HepG2 (cell line): ENCODE results near the gene SYNGR2. TPM values are rescaled to one million over a fixed set of nuclear protein-coding genes. Genes with fewer than 3 reads are reported as not detected.

ENCODE experiments used
- ATAC-seq: fragments of 200-7000 bp; cut with Tn5 transposase; 3 replicates; pipeline ENCODE4 v1.9.1; 2020; ENCODE audit warnings: mild to moderate bottlenecking, moderate library complexity
- BruUV-seq: library from RNA; stranded (reverse); fragments of 400-500 nt; replicated peaks from 2 replicates; lab custom pipeline; 2021; lab: Mats Ljungman, UMichigan
- CTCF ChIA-PET: fragments of 300-600 bp; formaldehyde crosslinking; extraction: SDS; loops from one replicate; lab custom pipeline; 2021; ENCODE audit warnings: low total read pairs, inconsistent platforms, low intra/inter-chr PET ratio; lab: Yijun Ruan, JAX
- POLR2A ChIA-PET: fragments of 350-600 bp; sonication (Branson Sonifier 250); formaldehyde crosslinking; loops from one replicate; lab custom pipeline; 2020; ENCODE audit warnings: antibody characterized with exemption, inconsistent platforms; lab: Yijun Ruan, JAX
- DNase-seq: peaks from one replicate; pipeline ENCODE4 v3.0.0-alpha.2; 2015; ENCODE audit warnings: low spot score
- FAIRE-seq: peaks from 3 replicates; lab custom pipeline; 2011; peaks lifted over from hg19 to GRCh38; lab: Jason Lieb, UNC
- H2AFZ ChIP-seq: one replicate; pipeline ENCODE4 v1.6.1; 2011; ENCODE audit warnings: low read length, inconsistent platforms
- H3K27ac ChIP-seq: fragments of 300-600 bp; 3 replicates; pipeline ENCODE4 v1.8.0; 2011; ENCODE audit warnings: mixed run types, mild to moderate bottlenecking, mixed read lengths, low read length, inconsistent platforms; ENCODE audit not compliant: insufficient read depth; ENCODE audit errors: extremely low read length
- H3K27me3 ChIP-seq, 2 experiments: fragments of 200-600 bp in 1 of 2; 2 replicates in 1 of 2; 3 replicates in 1 of 2; pipeline versions ENCODE4 v1.6.0 to v1.8.0; 2011; ENCODE audit warnings: low read length in 2 of 2, mild to moderate bottlenecking in 2 of 2, moderate library complexity in 2 of 2, inconsistent platforms in 1 of 2; ENCODE audit not compliant: insufficient read depth in 2 of 2, control insufficient read depth in 1 of 2
- H3K36me3 ChIP-seq, 2 experiments: fragments of 200-600 bp in 1 of 2; replicated peaks in 1 of 2; 2 replicates in 1 of 2; 3 replicates in 1 of 2; pipeline versions ENCODE4 v1.5.1 to v1.8.0; 2011; ENCODE audit warnings: low read length in 2 of 2, inconsistent platforms in 1 of 2; ENCODE audit not compliant: insufficient read depth in 2 of 2, control insufficient read depth in 1 of 2
- H3K4me1 ChIP-seq: 2 replicates; pipeline ENCODE4 v1.5.1; 2012; ENCODE audit warnings: low read length, inconsistent platforms; ENCODE audit not compliant: insufficient read depth
- H3K4me2 ChIP-seq: 2 replicates; pipeline ENCODE4 v1.6.0; 2011; ENCODE audit warnings: low read depth, low read length, inconsistent platforms
- H3K4me3 ChIP-seq, 3 experiments: fragments of 200-600 bp in 1 of 3; sonication (generic), shearing (Covaris generic) in 1 of 3; replicated peaks in 1 of 3; 2 replicates each; pipeline ENCODE4 v1.5.1; 2011 to 2016; ENCODE audit warnings: low read length in 3 of 3, inconsistent platforms in 2 of 3, low read depth in 2 of 3, mild to moderate bottlenecking in 2 of 3, control low read depth in 1 of 3, mixed read lengths in 1 of 3; ENCODE audit not compliant: insufficient read depth in 1 of 3
- H3K79me2 ChIP-seq: one replicate; pipeline ENCODE4 v1.6.1; 2011; ENCODE audit warnings: low read length, inconsistent platforms; ENCODE audit not compliant: insufficient read depth
- H3K9ac ChIP-seq: 2 replicates; pipeline ENCODE4 v1.6.0; 2011; ENCODE audit warnings: mild to moderate bottlenecking, low read depth, low read length, inconsistent platforms; ENCODE audit not compliant: insufficient read depth
- H3K9me3 ChIP-seq: 2 replicates; pipeline ENCODE4 v1.5.1; 2012; ENCODE audit warnings: mild to moderate bottlenecking, low read length
- H4K20me1 ChIP-seq: 2 replicates; pipeline ENCODE4 v1.6.0; 2011; ENCODE audit warnings: inconsistent platforms, mild to moderate bottlenecking, low read length, moderate library complexity; ENCODE audit not compliant: insufficient read depth
- ARNTL ChIP-seq: sonication (generic); formaldehyde crosslinking; IDR thresholded peaks from 2 replicates; pipeline ENCODE4 v1.4.0; 2020; ENCODE audit warnings: mild to moderate bottlenecking, missing genetic modification reagents
- BRF2 ChIP-seq: sonication (generic); formaldehyde crosslinking; IDR thresholded peaks from 2 replicates; pipeline ENCODE4 v1.8.1; 2022; ENCODE audit warnings: mild to moderate bottlenecking, missing genetic modification reagents
- FOXK1 ChIP-seq: sonication (generic); formaldehyde crosslinking; IDR thresholded peaks from 2 replicates; pipeline ENCODE4 v1.4.0; 2020; ENCODE audit warnings: low read depth, missing genetic modification reagents, borderline replicate concordance
- HES4 ChIP-seq: sonication (generic); formaldehyde crosslinking; IDR thresholded peaks from 2 replicates; pipeline ENCODE4 v1.9.0; 2021; ENCODE audit warnings: mild to moderate bottlenecking, missing genetic modification reagents, borderline replicate concordance
- IRF9 ChIP-seq: sonication (generic); formaldehyde crosslinking; IDR thresholded peaks from 2 replicates; pipeline ENCODE4 v1.8.0; 2022; ENCODE audit warnings: missing genetic modification reagents, mild to moderate bottlenecking, borderline replicate concordance
- KDM2A ChIP-seq: sonication (generic); formaldehyde crosslinking; IDR thresholded peaks from 2 replicates; pipeline ENCODE4 v1.4.0; 2020; ENCODE audit warnings: low read depth, missing genetic modification reagents, borderline replicate concordance
- KMT2A ChIP-seq: sonication (generic); formaldehyde crosslinking; IDR thresholded peaks from 2 replicates; pipeline ENCODE4 v1.4.0; 2020; ENCODE audit warnings: missing genetic modification reagents
- MEIS1 ChIP-seq: sonication (generic); formaldehyde crosslinking; IDR thresholded peaks from 2 replicates; pipeline ENCODE4 v1.9.0; 2021; ENCODE audit warnings: mild to moderate bottlenecking, missing genetic modification reagents, moderate library complexity, borderline replicate concordance
- PAWR ChIP-seq: sonication (generic); formaldehyde crosslinking; IDR thresholded peaks from 2 replicates; pipeline ENCODE4 v1.4.0; 2020; ENCODE audit warnings: missing genetic modification reagents, mild to moderate bottlenecking, borderline replicate concordance
- ZBTB37 ChIP-seq: sonication (generic); formaldehyde crosslinking; IDR thresholded peaks from 2 replicates; pipeline ENCODE4 v1.4.0; 2020; ENCODE audit warnings: mild to moderate bottlenecking, missing genetic modification reagents
- ZNF501 ChIP-seq: sonication (generic); formaldehyde crosslinking; IDR thresholded peaks from 2 replicates; pipeline ENCODE4 v1.5.1; 2020; ENCODE audit warnings: mild to moderate bottlenecking, moderate library complexity, missing genetic modification reagents
- ZSCAN29 ChIP-seq: sonication (generic); formaldehyde crosslinking; conservative IDR thresholded peaks from 2 replicates; pipeline ENCODE4 v1.4.0; 2020; ENCODE audit warnings: mild to moderate bottlenecking, missing genetic modification reagents
- WGBS: methylation state at CpG from one replicate; pipeline ENCODE4 v1.1.6; 2017; ENCODE audit warnings: low lambda C conversion rate; 5-methylcytosine and 5-hydroxymethylcytosine counted together
- in situ Hi-C: cut with HindIII; loops from 2 replicates; pipeline ENCODE4 v1.10.0; 2017; ENCODE audit warnings: low pct_unique_long_range_greater_than_20kb; ENCODE audit not compliant: extremely low pct_ligation_motif_present
- intact Hi-C: fragments of 100-400 bp; cut with micrococcal nuclease; formaldehyde crosslinking; loops from one replicate; pipeline ENCODE4 v1.10.0; 2022; ENCODE audit not compliant: unreplicated experiment
- polyA plus RNA-seq, 8 experiments: library from polyadenylated mRNA; depleted of rRNA in 3 of 8; stranded (reverse) in 7 of 8; unstranded in 1 of 8; fragments of >200 nt; fragmentation: Illumina TruSeq in 4 of 8; extraction: Trizol in 4 of 8; gene quantifications; 2 replicates each; pipeline versions ENCODE4 v1.2.1 to v1.2.3, GENCODE V29; 2011 to 2016; ENCODE audit warnings: low read depth in 4 of 8, missing spikeins in 1 of 8, mixed read lengths in 1 of 8; ENCODE audit not compliant: insufficient read depth in 1 of 8
- total RNA-seq, 5 experiments: library from RNA; depleted of rRNA; stranded (reverse); fragments of >200 nt; fragmentation: Illumina TruSeq; extraction: Trizol; gene quantifications; 2 replicates each; pipeline ENCODE4 v1.2.3, GENCODE V29; 2016; ENCODE audit warnings: low read depth in 1 of 5
- TF ChIP-seq, protein P1 (sequence below): sonication (generic); formaldehyde crosslinking; IDR thresholded peaks from 2 replicates; pipeline ENCODE4 v1.4.0; 2020; ENCODE audit warnings: missing genetic modification reagents

The SYNGR2 gene
- total and polyA plus RNA-seq, 2 of the 13 experiments (the other 11 are each of a cell fraction or from before 2014, with no cell fraction given), result 46.7 to 170 TPM

DNA sequence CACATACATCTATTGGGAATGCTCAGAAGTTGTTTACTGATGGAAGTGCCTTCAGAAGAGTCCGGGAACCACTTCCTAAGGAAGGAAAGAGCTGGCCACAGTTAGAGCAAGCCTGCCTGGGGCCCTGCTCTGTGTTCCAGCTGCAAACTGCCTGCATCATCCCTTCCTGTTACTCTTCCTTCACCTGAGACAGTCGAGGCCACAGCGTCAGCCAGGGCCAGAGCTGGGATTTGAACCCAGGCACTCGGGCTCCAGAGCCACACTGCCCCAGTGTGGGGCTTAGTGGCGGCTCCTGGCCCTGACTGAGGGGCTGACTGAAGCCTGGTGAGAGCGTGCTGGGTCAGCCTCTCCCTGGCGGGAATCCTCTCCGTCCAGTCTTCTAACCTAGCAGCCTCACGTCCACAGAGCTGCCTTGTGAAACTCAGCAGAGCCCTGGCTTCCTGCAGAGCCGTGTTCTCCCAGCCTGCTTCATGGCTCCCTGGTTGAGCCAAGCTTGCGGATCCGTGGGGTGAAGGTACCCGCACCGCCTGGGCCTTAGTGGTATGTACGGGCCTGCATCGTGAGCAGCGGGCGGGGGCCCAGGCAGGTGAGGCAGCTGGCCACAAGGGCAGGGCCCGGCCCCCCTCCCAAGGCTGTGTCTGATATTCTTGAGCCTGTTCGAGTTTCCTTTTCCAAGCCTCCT is 26.8 kb upstream of the SYNGR2 start:
- no peak overlapping the region; a peak in 1 of 6 replicates for H3K4me3 ChIP-seq
- POLR2A ChIA-PET, result interaction anchor here (0.6 to 1.4 kb wide), 5 partner anchors 10 to 110 kb away, joined by 3 to 11 read pairs (median 3); partner anchors contain the start of genes AFMID and TMC6
- no peak overlapping the region for H3K27ac ChIP-seq
- H3K4me2 ChIP-seq, result peak overlapping the region; percentile 28; the same call in 1 of the 2 replicates
- CTCF ChIA-PET, result no interaction called here
- peaks cover 7 to 26% of the 10 kb centered on the region in 2 experiments; a peak in 4 of 5 replicates for H3K27me3 ChIP-seq
- FAIRE-seq (no peak), DNase-seq (no peak), ATAC-seq (no peak)
- intact Hi-C loops, result loop anchor here (1.0 to 5.0 kb wide), 4 partner anchors 18 to 786 kb away; partner anchors contain the start of genes SYNGR2, TIMP2 and USP36
- H2AFZ ChIP-seq, result no peak overlapping the region
- in situ Hi-C loops, result no loop called here
- no peaks in the 10 kb centered on the region for H3K9me3 ChIP-seq
- no peaks in the 10 kb centered on the region for H3K79me2 ChIP-seq
- 26% methylated on average over 14 of the region's 20 CpGs for WGBS
- no peak overlapping the region for H3K9ac ChIP-seq
- H4K20me1 ChIP-seq, result no peaks in the 10 kb centered on the region
- H3K36me3 ChIP-seq, result no peaks in the 10 kb centered on the region
- no TSS peak for BruUV-seq
- peaks cover 90% of the 10 kb centered on the region for H3K4me1 ChIP-seq
- TF ChIP-seq ZBTB37 (CRISPR knock-in tag) (no peak), KDM2A (CRISPR knock-in tag) (peak; percentile 27; the same call in 1 of the 2 replicates), MEIS1 (CRISPR knock-in tag) (0 out of 2 replicates have a peak, but pooled peaks have one; percentile 49), ZNF501 (CRISPR knock-in tag) (0 out of 2 replicates have a peak, but pooled peaks have one; percentile 32), FOXK1 (CRISPR knock-in tag) (no peak), HES4 (CRISPR knock-in tag) (0 out of 2 replicates have a peak, but pooled peaks have one; percentile 35), ZSCAN29 (CRISPR knock-in tag) (no peak), IRF9 (peak; percentile 74; the same call in 1 of the 2 replicates), PAWR (CRISPR knock-in tag) (0 out of 2 replicates have a peak, but pooled peaks have one; percentile 56), BRF2 (CRISPR knock-in tag) (no peak), KMT2A (CRISPR knock-in tag) (no peak), ARNTL (CRISPR knock-in tag) (0 out of 2 replicates have a peak, but pooled peaks have one; percentile 27)
- TF ChIP-seq, protein P1, sequence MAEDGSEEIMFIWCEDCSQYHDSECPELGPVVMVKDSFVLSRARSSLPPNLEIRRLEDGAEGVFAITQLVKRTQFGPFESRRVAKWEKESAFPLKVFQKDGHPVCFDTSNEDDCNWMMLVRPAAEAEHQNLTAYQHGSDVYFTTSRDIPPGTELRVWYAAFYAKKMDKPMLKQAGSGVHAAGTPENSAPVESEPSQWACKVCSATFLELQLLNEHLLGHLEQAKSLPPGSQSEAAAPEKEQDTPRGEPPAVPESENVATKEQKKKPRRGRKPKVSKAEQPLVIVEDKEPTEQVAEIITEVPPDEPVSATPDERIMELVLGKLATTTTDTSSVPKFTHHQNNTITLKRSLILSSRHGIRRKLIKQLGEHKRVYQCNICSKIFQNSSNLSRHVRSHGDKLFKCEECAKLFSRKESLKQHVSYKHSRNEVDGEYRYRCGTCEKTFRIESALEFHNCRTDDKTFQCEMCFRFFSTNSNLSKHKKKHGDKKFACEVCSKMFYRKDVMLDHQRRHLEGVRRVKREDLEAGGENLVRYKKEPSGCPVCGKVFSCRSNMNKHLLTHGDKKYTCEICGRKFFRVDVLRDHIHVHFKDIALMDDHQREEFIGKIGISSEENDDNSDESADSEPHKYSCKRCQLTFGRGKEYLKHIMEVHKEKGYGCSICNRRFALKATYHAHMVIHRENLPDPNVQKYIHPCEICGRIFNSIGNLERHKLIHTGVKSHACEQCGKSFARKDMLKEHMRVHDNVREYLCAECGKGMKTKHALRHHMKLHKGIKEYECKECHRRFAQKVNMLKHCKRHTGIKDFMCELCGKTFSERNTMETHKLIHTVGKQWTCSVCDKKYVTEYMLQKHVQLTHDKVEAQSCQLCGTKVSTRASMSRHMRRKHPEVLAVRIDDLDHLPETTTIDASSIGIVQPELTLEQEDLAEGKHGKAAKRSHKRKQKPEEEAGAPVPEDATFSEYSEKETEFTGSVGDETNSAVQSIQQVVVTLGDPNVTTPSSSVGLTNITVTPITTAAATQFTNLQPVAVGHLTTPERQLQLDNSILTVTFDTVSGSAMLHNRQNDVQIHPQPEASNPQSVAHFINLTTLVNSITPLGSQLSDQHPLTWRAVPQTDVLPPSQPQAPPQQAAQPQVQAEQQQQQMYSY, result no peak
